ENCODE measurements around the gene TSC22D2.

GRCh38 chr3:150494411-150494977, 86.4 kb downstream of the TSC22D2 start:
- TF ChIP-seq CTCF (IDR thresholded peaks at IDR 0.05; ENCODE audit: insufficient read depth, low read depth, low read length) (no peak), EZH2 (IDR thresholded peaks at IDR 0.05; ENCODE audit: insufficient read depth, low read length) (no peak)
